Endothelial cell of umbilical vein (primary cell): ENCODE results near the gene RET. TPM values are rescaled to one million over a fixed set of nuclear protein-coding genes. Genes with fewer than 3 reads are reported as not detected.

Experiments
- BruUV-seq: library from RNA; stranded (reverse); fragments of 400-500 nt; replicated peaks from 2 replicates; lab custom pipeline; 2021; lab: Mats Ljungman, UMichigan
- CTCF ChIA-PET: fragments of 300-600, 350-600 bp; sonication (Branson Sonifier 250); formaldehyde crosslinking; loops from one replicate; lab custom pipeline; 2021; ENCODE audit warnings: antibody characterized with exemption, inconsistent platforms; lab: Charles Lee
- POLR2A ChIA-PET: fragments of 300-600, 350-600 bp; sonication (Branson Sonifier 250); formaldehyde crosslinking; loops from one replicate; lab custom pipeline; 2021; ENCODE audit warnings: antibody characterized with exemption, inconsistent platforms; lab: Charles Lee
- DNase-seq: peaks from one replicate; pipeline ENCODE4 v3.0.0-alpha.2; 2011; ENCODE audit warnings: low read depth, low spot score
- FAIRE-seq: peaks from 2 replicates; lab custom pipeline; 2011; peaks lifted over from hg19 to GRCh38; lab: Jason Lieb, UNC
- H2AFZ ChIP-seq: 2 replicates; pipeline ENCODE4 v1.6.0; 2012; ENCODE audit warnings: low read depth, low read length, control low read depth, inconsistent platforms
- H3K27ac ChIP-seq: 2 replicates; pipeline ENCODE4 v1.5.1; 2011; ENCODE audit warnings: low read depth, mild to moderate bottlenecking, control low read depth, low read length, moderate library complexity; ENCODE audit not compliant: insufficient read depth
- H3K27me3 ChIP-seq, 2 experiments: 2 replicates each; pipeline versions ENCODE4 v1.6.0 to v1.6.1; 2011; ENCODE audit warnings: low read length in 2 of 2, mixed read lengths in 1 of 2; ENCODE audit not compliant: control insufficient read depth in 2 of 2, insufficient read depth in 2 of 2
- H3K36me3 ChIP-seq, 2 experiments: 2 replicates in 1 of 2; 3 replicates in 1 of 2; pipeline ENCODE4 v1.5.1; 2011; ENCODE audit warnings: low read length in 2 of 2, mild to moderate bottlenecking in 1 of 2, moderate library complexity in 1 of 2; ENCODE audit not compliant: control insufficient read depth in 2 of 2, insufficient read depth in 2 of 2; ENCODE audit errors: extremely low read depth in 1 of 2
- H3K4me1 ChIP-seq: 3 replicates; pipeline ENCODE4 v1.5.1; 2011; ENCODE audit warnings: mild to moderate bottlenecking, low read length; ENCODE audit not compliant: control insufficient read depth, insufficient read depth; ENCODE audit errors: extremely low read depth
- H3K4me2 ChIP-seq: 2 replicates; pipeline ENCODE4 v1.6.1; 2011; ENCODE audit warnings: low read length, control low read depth, mixed read lengths; ENCODE audit not compliant: insufficient read depth
- H3K4me3 ChIP-seq, 3 experiments: fragments of 200-600 bp in 1 of 3; sonication (generic), shearing (Covaris generic) in 1 of 3; replicated peaks in 1 of 3; 2 replicates each; pipeline ENCODE4 v1.5.1; 2011 to 2016; ENCODE audit warnings: control low read depth in 3 of 3, low read length in 3 of 3, mild to moderate bottlenecking in 2 of 3, inconsistent platforms in 1 of 3, low read depth in 1 of 3, moderate library complexity in 1 of 3; ENCODE audit not compliant: insufficient read depth in 1 of 3
- H3K79me2 ChIP-seq: 2 replicates; pipeline ENCODE4 v1.6.0; 2012; ENCODE audit warnings: low read length, inconsistent platforms; ENCODE audit not compliant: control insufficient read depth, insufficient read depth
- H3K9ac ChIP-seq: replicated peaks from 2 replicates; pipeline ENCODE3; 2011; ENCODE audit warnings: low read length, control low read depth; ENCODE audit not compliant: insufficient read depth; ENCODE audit errors: extremely low read depth
- H3K9me1 ChIP-seq: replicated peaks from 3 replicates; pipeline ENCODE4 v1.6.0; 2011; ENCODE audit warnings: mild to moderate bottlenecking, low read length; ENCODE audit not compliant: control insufficient read depth, insufficient read depth; ENCODE audit errors: extremely low read depth
- H3K9me3 ChIP-seq: replicated peaks from 2 replicates; pipeline ENCODE4 v1.5.1; 2012; ENCODE audit warnings: low read length, inconsistent platforms; ENCODE audit not compliant: control insufficient read depth, insufficient read depth
- H4K20me1 ChIP-seq: replicated peaks from 2 replicates; pipeline ENCODE3; 2011; ENCODE audit warnings: mild to moderate bottlenecking, low read length; ENCODE audit not compliant: control insufficient read depth, insufficient read depth; ENCODE audit errors: extremely low read depth
- EZH2 ChIP-seq: IDR thresholded peaks from 2 replicates; pipeline ENCODE4 v1.6.1; 2012; ENCODE audit warnings: borderline replicate concordance, low read depth, mild to moderate bottlenecking, moderate library complexity, low read length, inconsistent platforms; ENCODE audit not compliant: severe bottlenecking
- FOS ChIP-seq: IDR thresholded peaks from 2 replicates; pipeline ENCODE4 v1.6.1; 2011; ENCODE audit warnings: mild to moderate bottlenecking, low read length, moderate library complexity, borderline replicate concordance; ENCODE audit not compliant: insufficient read depth
- MYC ChIP-seq: IDR thresholded peaks from one replicate; pipeline ENCODE4 v1.6.1; 2011; ENCODE audit warnings: mild to moderate bottlenecking, low read depth, low read length
- POLR2A ChIP-seq: IDR thresholded peaks from 2 replicates; pipeline ENCODE4 v1.6.1; 2012; ENCODE audit warnings: low read depth, mild to moderate bottlenecking, control low read depth, low read length
- dilution Hi-C: fragments of 300-500 bp; cut with MboI; formaldehyde crosslinking; loops from one replicate; pipeline ENCODE4 v1.15.0; 2019; ENCODE audit warnings: low sequenced_read_pairs; ENCODE audit not compliant: extremely low pct_ligation_motif_present
- intact Hi-C: fragments of 100-400 bp; cut with micrococcal nuclease; formaldehyde crosslinking; loops from one replicate; pipeline ENCODE4 v1.10.0; 2022
- polyA plus RNA-seq, 4 experiments: library from polyadenylated mRNA; depleted of rRNA in 3 of 4; stranded (reverse) in 3 of 4; unstranded in 1 of 4; fragments of >200 nt; gene quantifications; 2 replicates each; pipeline versions ENCODE4 v1.2.1 to v1.2.3, GENCODE V29; 2011 to 2012; ENCODE audit warnings: missing spikeins in 1 of 4
- total RNA-seq: library from RNA; stranded (reverse); gene quantifications from 2 replicates; pipeline ENCODE4 v1.2.3, GENCODE V29; 2021
- TF ChIP-seq, protein P1 (sequence below): IDR thresholded peaks from 2 replicates; pipeline ENCODE4 v1.6.1; 2011; ENCODE audit not compliant: insufficient read depth, insufficient read length

Gene RET
- total and polyA plus RNA-seq, 2 donors (not counting 3 experiments of a cell fraction or from before 2014, with no cell fraction given), result 0.04 to 0.22 TPM

DNA sequence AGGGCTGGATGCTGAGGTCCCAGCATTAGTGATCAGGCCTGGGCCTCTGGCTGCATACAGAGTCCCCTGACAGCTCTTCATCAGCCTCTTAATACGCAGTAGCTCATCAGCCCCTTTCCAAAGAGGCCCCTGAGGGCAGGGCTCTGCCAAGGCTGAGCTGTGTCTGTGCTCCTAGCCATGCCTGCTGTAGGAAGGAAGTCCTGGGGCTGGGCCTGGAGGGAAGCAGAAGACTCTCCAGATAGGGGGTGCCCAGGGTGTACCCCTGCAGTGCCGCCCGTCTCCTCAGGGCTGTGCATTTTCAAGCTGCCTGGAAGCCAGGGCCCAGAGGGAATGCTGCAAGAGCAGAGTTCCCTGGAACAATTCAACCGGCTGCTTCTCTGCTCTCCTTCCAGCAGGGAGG is 7.3 kb upstream of the RET start:
- Histone ChIP-seq H3K4me3 (no peak overlapping the region), H3K9ac (no peak overlapping the region), H3K9me3 (no peaks in the 10 kb centered on the region), H3K79me2 (no peaks in the 10 kb centered on the region), H3K27ac (no peak overlapping the region), H4K20me1 (no peaks in the 10 kb centered on the region), H3K36me3 (no peaks in the 10 kb centered on the region), H3K4me1 (no peaks in the 10 kb centered on the region), H3K27me3 (no peaks in the 10 kb centered on the region), H3K4me2 (no peak overlapping the region), H3K9me1 (no peaks in the 10 kb centered on the region), H2AFZ (no peak overlapping the region)
- intact Hi-C loops, result no loop called here
- no TSS peak for BruUV-seq
- TF ChIP-seq FOS, result no peak
- TF ChIP-seq EZH2, result no peak
- no peak for TF ChIP-seq MYC
- FAIRE-seq, result no peak
- dilution Hi-C loops, result no loop called here
- DNase-seq, result no peak
- CTCF ChIA-PET, result interaction anchor here (0.9 kb wide), 1 partner anchor 20 kb away, joined by 3 read pairs; no protein-coding TSS in a partner anchor
- POLR2A ChIA-PET, result no interaction called here

DNA sequence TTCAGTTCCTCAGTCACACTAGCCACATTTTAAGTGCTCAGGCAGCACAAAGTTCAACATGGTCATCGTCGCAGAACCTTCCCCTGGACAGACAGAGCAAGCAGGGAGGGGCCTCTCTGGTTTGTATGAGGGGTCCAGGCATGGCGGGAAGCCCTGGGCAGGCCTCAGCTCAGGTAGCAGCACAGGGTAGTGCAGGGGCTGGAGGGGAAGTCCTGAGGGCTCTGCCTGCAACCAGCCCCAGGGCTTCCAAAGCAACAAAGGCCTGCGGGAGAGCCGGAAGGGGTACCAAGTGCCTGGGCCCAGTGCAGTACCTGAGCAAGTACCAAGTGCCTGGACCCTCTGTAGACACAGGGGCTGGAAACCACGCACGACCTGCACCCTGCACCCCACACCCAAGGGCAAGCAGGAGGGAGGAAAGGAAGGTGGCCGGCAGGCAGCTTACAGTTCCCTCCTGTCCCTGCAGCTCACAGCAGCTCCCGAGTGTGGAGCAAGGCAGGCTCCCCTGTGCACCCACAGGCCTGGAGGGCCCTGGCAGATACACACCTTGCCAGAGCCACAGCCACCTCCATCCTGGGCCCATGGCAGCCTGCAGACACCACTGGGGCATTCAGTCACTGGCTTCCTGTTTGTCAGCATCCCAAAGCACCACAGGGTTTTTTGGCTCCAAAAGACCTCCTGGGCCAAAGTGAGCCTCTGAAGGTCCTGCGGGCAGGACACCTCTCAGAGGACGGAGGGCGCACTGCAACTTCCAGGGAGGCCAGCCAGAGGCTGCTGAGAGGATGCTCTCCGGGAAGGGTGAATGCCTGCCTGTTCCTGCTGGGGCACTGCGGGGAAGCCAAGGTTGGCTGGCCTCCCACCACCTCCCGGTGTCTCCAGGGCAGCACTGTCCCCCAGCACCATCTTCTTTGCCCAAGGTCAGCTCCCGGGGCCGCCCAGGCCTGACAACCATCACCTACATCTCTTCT is 6.5 kb upstream of the RET start:
- no peak for FAIRE-seq
- dilution Hi-C loops, result no loop called here

More for the DNA sequence above, 6.5 kb upstream of the RET start:
- Histone ChIP-seq H3K79me2 (no peaks in the 10 kb centered on the region), H4K20me1 (no peaks in the 10 kb centered on the region), H3K4me3 (no peak overlapping the region), H3K4me2 (no peak overlapping the region), H2AFZ (no peak overlapping the region), H3K9me1 (no peaks in the 10 kb centered on the region), H3K27me3 (no peaks in the 10 kb centered on the region), H3K4me1 (no peaks in the 10 kb centered on the region), H3K9me3 (no peaks in the 10 kb centered on the region), H3K9ac (no peak overlapping the region), H3K27ac (no peak overlapping the region), H3K36me3 (no peaks in the 10 kb centered on the region)
- ChIA-PET CTCF (interaction anchor here (0.6 to 0.9 kb wide), 2 partner anchors 21 to 31 kb away, joined by 3 read pairs; no protein-coding TSS in a partner anchor), POLR2A (no interaction called here)
- intact Hi-C loops, result no loop called here
- no peak for DNase-seq
- TF ChIP-seq, protein P1, sequence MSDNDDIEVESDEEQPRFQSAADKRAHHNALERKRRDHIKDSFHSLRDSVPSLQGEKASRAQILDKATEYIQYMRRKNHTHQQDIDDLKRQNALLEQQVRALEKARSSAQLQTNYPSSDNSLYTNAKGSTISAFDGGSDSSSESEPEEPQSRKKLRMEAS, result no peak
- TF ChIP-seq EZH2 (no peak), MYC (no peak), POLR2A (no peak), FOS (no peak)
- BruUV-seq, result no TSS peak
